GM18873 (cell line): ENCODE data around the gene DDX51.
"Not testable (repeated sequence)": the region's sequence is repeated elsewhere in the genome, so short reads cannot be mapped to it uniquely, and the experiment has no call there.

Experiments used
- ATAC-seq: cut with Tn5 transposase; IDR thresholded peaks from one replicate; pipeline ENCODE4 v1.9.1; 2021; ENCODE audit warnings: mild to moderate bottlenecking, moderate library complexity, moderate number of reproducible peaks; ENCODE audit not compliant: unreplicated experiment, low FRiP score

Gene DDX51

DNA sequence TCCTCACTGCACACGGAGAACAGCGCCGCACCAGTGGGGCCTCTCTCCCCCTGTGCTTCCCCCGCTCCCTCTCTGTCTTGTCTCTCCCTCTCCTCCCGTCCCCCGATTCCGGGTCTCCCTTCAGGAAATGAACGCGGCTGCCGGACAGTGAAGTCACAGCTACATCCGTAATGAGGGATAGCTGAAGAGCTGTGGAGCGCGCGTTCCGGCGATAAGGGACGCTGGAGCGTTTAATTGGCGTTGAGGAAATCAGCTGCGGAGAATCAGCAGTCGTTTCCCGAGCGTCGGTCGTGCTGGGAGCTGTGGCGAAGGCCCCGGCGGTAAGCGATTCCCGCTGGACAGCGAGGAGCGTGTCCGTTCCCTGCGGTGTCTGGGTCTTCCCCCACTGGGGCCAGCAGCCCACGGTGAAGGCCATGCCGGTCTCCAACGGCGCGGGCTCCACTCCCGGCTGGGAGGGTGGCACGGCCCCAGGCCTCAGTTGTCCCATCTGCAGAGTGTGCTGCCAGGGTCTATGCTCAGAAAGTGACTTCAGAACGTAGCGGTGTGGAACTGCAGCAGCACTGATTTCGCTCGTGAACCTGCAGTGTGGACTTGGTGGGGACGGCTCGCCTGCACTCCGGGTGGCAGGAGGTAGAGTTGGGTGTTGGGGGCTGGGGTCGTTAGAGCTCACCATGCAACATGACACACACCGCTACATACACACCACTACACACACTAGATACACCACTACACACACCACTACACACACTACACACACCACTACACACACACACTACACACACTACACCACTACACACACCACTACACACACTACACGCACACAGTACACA lies 11.0 kb upstream of the DDX51 start:
- no peak for ATAC-seq

DNA sequence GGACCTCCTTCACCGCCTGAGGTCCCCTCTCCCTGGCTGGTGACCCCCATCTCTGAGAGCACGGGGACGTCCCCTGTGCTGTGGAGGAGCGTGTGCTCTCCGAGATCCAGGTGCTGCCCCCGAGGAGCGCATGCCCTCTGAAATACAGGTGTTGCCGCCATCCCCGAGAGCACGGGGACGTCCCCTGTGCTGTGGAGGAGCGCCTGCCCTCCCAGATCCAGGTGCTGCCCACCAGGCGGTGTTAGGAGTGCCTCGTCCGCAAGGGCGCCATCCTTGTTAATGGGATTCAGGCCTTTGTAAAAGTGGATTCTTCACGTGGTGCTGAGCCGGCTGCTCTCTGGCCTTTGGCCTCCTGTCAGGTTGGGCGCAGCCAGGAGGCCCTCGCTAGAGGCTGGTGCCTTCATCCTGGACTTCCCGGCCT lies 10.2 kb upstream of the DDX51 start:
- ATAC-seq, result no peak

GRCh38 chr12:132153501-132154340 lies 9.6 kb upstream of the DDX51 start:
- no peak for ATAC-seq

- ATAC-seq, result no peak
Measured at GRCh38 chr12:132152953-132153352, 8.8 kb upstream of the DDX51 start.

GRCh38 chr12:132152411-132152821 lies 8.3 kb upstream of the DDX51 start:
- ATAC-seq, result no peak

GRCh38 chr12:132151766-132152410 lies 7.8 kb upstream of the DDX51 start:
- ATAC-seq, result no peak

DNA sequence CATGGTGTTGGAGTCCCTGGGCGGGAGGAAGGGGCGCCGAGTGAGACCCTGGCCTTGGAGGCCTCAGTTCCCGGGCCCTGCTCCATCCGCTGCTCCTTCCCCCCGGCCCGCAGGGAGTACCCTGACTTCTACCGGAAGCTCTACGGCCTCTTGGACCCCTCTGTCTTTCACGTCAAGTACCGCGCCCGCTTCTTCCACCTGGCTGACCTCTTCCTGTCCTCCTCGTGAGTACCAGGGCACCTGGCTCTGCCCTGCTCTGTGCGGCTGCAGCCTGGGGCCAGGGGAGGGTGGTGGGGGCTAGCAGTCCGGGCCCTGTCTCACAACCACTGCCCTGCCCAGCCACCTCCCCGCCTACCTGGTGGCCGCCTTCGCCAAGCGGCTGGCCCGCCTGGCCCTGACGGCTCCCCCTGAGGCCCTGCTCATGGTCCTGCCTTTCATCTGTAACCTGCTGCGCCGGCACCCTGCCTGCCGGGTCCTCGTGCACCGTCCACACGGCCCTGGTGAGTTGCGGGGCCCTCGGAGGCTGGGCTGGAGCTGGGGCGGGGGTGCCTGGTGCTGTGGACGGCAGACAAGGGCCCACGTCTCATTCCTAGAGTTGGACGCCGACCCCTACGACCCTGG lies 7.1 kb upstream of the DDX51 start:
- no peak for ATAC-seq

- no peak for ATAC-seq
Measured at GRCh38 chr12:132150780-132151144, 6.6 kb upstream of the DDX51 start.

DNA sequence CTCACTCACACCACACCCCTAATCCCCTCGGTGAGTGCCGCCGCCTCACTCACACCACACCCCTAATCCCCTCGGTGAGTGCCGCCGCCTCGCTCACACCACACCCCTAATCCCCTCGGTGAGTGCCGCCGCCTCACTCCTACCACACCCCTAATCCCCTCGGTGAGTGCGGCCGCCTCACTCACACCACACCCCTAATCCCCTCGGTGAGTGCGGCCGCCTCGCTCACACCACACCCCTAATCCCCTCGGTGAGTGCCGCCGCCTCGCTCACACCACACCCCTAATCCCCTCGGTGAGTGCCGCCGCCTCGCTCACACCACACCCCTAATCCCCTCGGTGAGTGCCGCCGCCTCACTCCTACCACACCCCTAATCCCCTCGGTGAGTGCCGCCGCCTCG lies 5.4 kb upstream of the DDX51 start:
- ATAC-seq, result not testable (repeated sequence)

GRCh38 chr12:132148368-132149045 lies 4.4 kb upstream of the DDX51 start:
- no peak for ATAC-seq

DNA sequence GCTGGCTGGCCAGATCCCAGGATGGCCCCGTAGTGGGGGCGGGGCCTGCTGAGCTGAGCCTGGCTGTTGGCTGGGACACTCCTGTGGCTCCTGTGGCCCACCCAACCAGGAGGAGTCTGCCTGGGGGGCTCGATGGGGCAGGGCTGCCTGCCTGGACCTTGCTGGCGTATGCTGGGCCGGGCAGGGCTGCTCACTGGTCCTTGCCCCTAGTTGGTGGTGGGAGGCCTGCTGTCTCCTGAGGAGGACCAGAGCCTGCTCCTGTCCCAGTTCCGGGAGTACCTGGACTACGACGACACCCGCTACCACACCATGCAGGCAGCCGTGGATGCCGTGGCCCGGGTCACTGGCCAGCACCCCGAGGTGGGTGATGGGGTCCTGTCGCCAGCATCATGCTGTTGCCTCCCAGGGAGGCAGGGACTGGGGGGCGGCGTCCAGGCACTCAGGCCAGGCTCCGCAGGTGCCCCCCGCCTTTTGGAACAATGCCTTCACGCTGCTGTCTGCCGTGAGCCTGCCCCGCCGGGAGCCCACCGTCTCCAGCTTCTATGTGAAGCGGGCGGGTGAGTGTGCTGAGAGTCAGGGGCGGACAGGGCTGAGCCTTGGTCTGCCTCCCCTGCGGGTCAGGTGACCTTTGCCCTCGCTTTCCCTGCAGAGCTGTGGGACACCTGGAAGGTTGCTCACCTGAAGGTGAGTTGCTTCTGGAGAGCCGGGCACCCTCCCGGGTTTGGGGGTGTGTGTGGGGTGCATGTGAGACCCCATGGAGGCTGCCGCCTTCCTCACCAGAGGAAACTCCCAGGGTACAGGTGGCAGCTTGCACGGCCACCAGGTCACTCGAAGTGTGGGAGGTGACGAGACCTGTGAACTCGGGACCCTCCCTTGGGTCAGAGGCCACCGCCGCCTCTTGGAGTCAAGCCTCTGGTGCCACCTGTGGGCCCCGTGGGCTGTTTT lies 3.6 kb upstream of the DDX51 start:
- ATAC-seq, result no peak

GRCh38 chr12:132146772-132147422 lies 2.8 kb upstream of the DDX51 start:
- ATAC-seq, result no peak

GRCh38 chr12:132146098-132146497 lies 2.0 kb upstream of the DDX51 start:
- ATAC-seq, result no peak

- no peak for ATAC-seq
Measured at GRCh38 chr12:132145334-132145733, 1.2 kb upstream of the DDX51 start.

GRCh38 chr12:132144810-132145168 lies 670 bp upstream of the DDX51 start:
- no peak for ATAC-seq

GRCh38 chr12:132143336-132144071 lies 615 bp downstream of the DDX51 start:
- no peak for ATAC-seq

DNA sequence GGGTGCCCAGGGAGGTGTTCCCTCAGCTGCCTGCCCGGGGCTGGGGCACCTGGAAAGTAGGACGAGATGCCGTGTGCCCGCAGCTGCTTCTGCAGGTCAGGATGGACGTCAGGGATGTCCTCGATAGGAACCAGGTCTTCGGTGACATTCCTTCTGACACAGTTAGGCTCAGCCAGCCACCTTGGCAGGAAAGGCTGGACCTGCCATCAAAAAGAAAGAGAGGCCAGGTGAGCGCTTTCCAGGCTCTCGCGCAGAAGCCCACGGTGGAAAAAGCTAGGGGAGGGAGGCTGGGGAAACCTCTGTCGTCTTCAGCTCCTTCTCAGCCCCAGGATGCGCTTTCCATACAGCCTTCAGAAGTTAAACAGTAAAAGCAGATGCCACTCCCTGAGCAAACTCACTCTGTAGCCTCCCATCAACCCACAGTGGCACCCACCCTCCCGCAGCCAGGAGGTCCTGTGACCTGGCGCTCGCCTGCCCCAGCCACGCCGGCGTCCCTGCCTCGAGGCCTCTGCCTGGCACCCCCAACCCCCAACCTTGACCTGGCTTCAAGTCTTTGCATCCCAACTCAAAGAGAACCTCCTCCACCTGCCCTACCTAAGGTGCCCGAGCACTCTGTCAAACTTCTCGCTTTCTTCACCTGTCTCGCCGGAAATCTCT lies 1.3 kb downstream of the DDX51 start:
- ATAC-seq, result no peak
